Right lobe of liver (tissue), 6 donors: ENCODE measurements around the gene EYA2. TPM values are rescaled to one million over a fixed set of nuclear protein-coding genes. Genes with fewer than 3 reads are reported as not detected.
"Not testable (repeated sequence)": the region's sequence is repeated elsewhere in the genome, so short reads cannot be mapped to it uniquely, and the experiment has no call there.

Experiments used
- ATAC-seq, 4 donors: fragments of 200-7000 bp; cut with Tn5 transposase; one replicate each; pipeline ENCODE4 v1.9.1; 2020; ENCODE audit warnings: mild to moderate bottlenecking in 4 of 4, moderate library complexity in 4 of 4
- DNase-seq, 3 donors: peaks; one replicate each; pipeline ENCODE4 v3.0.0-alpha.2; 2020
- H3K27ac ChIP-seq, 3 donors: fragments of 200-600 bp; one replicate each; pipeline ENCODE4 v1.8.0; 2022
- H3K27me3 ChIP-seq, 2 donors: fragments of 200-600 bp; one replicate each; pipeline ENCODE4 v1.8.0; 2022
- H3K36me3 ChIP-seq, 4 donors: fragments of 200-600 bp; sonication (generic) in 1 of 4; one replicate each; pipeline versions ENCODE4 v1.5.1 to v1.8.0; 2017 to 2022; ENCODE audit warnings: control low read depth in 1 of 4
- H3K4me1 ChIP-seq, 4 donors: fragments of 200-600 bp; sonication (generic) in 1 of 4; one replicate each; pipeline versions ENCODE4 v1.5.1 to v1.8.0; 2017 to 2022; ENCODE audit warnings: control low read depth in 1 of 4
- H3K4me3 ChIP-seq, 3 donors: fragments of 200-600 bp; one replicate each; pipeline ENCODE4 v1.8.0; 2022
- H3K9me3 ChIP-seq, 4 donors: fragments of 200-600 bp; sonication (generic) in 1 of 4; one replicate each; pipeline versions ENCODE4 v1.5.1 to v1.8.0; 2017 to 2022; ENCODE audit warnings: control low read depth in 1 of 4
- POLR2A ChIP-seq: fragments of 450-650 bp; IDR thresholded peaks from one replicate; pipeline ENCODE4 v1.6.1; 2017; ENCODE audit warnings: antibody characterized with exemption, mild to moderate bottlenecking
- WGBS: methylation state at CpG from one replicate; pipeline ENCODE4 v1.1.6; 2018; ENCODE audit warnings: low coverage, low lambda C conversion rate; ENCODE audit not compliant: insufficient coverage; ENCODE audit errors: missing lambda C conversion rate; 5-methylcytosine and 5-hydroxymethylcytosine counted together
- intact Hi-C, 2 donors: fragments of 100-400 bp; cut with DNase I; formaldehyde crosslinking; loops; one replicate each; pipeline versions ENCODE4 v1.11.2 to v1.14.1; 2022
- total RNA-seq, 6 experiments: library from RNA; depleted of rRNA in 2 of 6; stranded (reverse); fragments of >200 nt in 2 of 6; fragmentation: NEBNext Ultra II Directional in 3 of 6; extraction: Animal tissue kit (Norgen Biotek cat#: 25700) in 3 of 6; gene quantifications; one replicate each; pipeline versions ENCODE4 v1.1.0 to v1.2.4, GENCODE V29; 2016 to 2023
- TF ChIP-seq, protein P1 (sequence below), 4 donors: fragments of 200-600 bp in 3 of 4; fragments of 450-650 bp in 1 of 4; IDR thresholded peaks; one replicate each; pipeline versions ENCODE4 v1.5.1 to v1.8.0; 2016 to 2022; ENCODE audit warnings: antibody characterized with exemption in 4 of 4, mild to moderate bottlenecking in 2 of 4
- donor health status: DM: no; HTN: yes; CAD: no.
- donor health status: DM: no; HTN: no; CAD: no.
- donor health status: DM: no; HTN: no; CAD: no.
- donor health status: DM: no; HTN: yes; CAD: no.
- donor health status: DM: no; HTN: yes; CAD: no.

The EYA2 gene
- total RNA-seq, 6 experiments from 2014 or later: 0.12 to 3.0 (median 0.49) TPM

- intact Hi-C loops: no loop called here
- no peak for DNase-seq
- Histone ChIP-seq H3K27me3 (no peaks in the 10 kb centered on the region), H3K4me3 (no peak overlapping the region), H3K27ac (no peak overlapping the region), H3K9me3 (no peaks in the 10 kb centered on the region), H3K36me3 (no peaks in the 10 kb centered on the region), H3K4me1 (no peaks in the 10 kb centered on the region)
- TF ChIP-seq, protein P1, sequence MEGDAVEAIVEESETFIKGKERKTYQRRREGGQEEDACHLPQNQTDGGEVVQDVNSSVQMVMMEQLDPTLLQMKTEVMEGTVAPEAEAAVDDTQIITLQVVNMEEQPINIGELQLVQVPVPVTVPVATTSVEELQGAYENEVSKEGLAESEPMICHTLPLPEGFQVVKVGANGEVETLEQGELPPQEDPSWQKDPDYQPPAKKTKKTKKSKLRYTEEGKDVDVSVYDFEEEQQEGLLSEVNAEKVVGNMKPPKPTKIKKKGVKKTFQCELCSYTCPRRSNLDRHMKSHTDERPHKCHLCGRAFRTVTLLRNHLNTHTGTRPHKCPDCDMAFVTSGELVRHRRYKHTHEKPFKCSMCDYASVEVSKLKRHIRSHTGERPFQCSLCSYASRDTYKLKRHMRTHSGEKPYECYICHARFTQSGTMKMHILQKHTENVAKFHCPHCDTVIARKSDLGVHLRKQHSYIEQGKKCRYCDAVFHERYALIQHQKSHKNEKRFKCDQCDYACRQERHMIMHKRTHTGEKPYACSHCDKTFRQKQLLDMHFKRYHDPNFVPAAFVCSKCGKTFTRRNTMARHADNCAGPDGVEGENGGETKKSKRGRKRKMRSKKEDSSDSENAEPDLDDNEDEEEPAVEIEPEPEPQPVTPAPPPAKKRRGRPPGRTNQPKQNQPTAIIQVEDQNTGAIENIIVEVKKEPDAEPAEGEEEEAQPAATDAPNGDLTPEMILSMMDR (IDR thresholded peaks at IDR 0.05): no peak
- no peak for TF ChIP-seq POLR2A
- ATAC-seq: no peak
- 49% methylated on average over 4 of the region's 4 CpGs for WGBS
These were observed 19.6 kb upstream of the EYA2 start for GRCh38 chr20:46875059-46875458.

- Histone ChIP-seq H3K36me3 (no peaks in the 10 kb centered on the region), H3K4me3 (no peak overlapping the region), H3K27ac (no peak overlapping the region), H3K27me3 (no peaks in the 10 kb centered on the region), H3K9me3 (no peaks in the 10 kb centered on the region), H3K4me1 (no peaks in the 10 kb centered on the region)
- TF ChIP-seq POLR2A: no peak
- TF ChIP-seq, protein P1 (IDR thresholded peaks at IDR 0.05): no peak
- ATAC-seq (no peak), DNase-seq (no peak)
- WGBS: 71% methylated on average over 5 of the region's 5 CpGs
- intact Hi-C loops: no loop called here
These were observed 15.3 kb upstream of the EYA2 start for GRCh38 chr20:46879386-46879785.

GRCh38 chr20:46879963-46880362 lies 14.7 kb upstream of the EYA2 start:
- H3K4me1 ChIP-seq, intact Hi-C loops, H3K9me3 ChIP-seq, ATAC-seq, H3K27me3 ChIP-seq, H3K4me3 ChIP-seq, H3K27ac ChIP-seq, H3K36me3 ChIP-seq, DNase-seq: not testable (repeated sequence)
- WGBS: 68% methylated on average over 2 of the region's 5 CpGs

DNA sequence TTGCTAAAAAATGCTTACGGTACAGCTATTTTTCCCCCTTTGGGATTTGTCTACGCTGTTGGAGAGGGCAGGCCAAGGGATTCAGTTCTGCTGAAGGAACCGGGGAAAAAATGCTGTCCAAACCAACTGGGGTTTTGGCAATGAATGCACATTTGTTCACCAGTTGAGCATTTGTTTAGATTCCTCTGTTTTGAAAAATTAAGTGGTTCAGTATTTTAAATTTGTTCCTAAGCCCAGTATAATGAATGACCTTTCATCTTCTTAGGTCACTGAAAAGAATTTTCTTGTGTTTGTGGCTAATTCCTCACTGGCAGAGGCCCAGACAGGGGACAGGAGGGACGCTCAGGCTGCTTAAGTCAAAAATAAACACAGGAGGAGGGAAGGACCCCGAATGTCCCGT lies 10.8 kb upstream of the EYA2 start:
- no peak for TF ChIP-seq POLR2A
- TF ChIP-seq, protein P1 (IDR thresholded peaks at IDR 0.05): no peak
- no peaks in the 10 kb centered on the region for H3K36me3 ChIP-seq
- no peak for DNase-seq
- H3K4me3 ChIP-seq: no peak overlapping the region
- WGBS: 39% methylated on average over 6 of the region's 6 CpGs
- no peaks in the 10 kb centered on the region for H3K9me3 ChIP-seq
- H3K27me3 ChIP-seq: no peaks in the 10 kb centered on the region
- H3K4me1 ChIP-seq: no peaks in the 10 kb centered on the region
- H3K27ac ChIP-seq: no peak overlapping the region
- ATAC-seq: no peak
- intact Hi-C loops: no loop called here

- H3K36me3 ChIP-seq: no peaks in the 10 kb centered on the region
- no peak for TF ChIP-seq POLR2A
- TF ChIP-seq, protein P1 (IDR thresholded peaks at IDR 0.05): no peak
- no peak for ATAC-seq
- H3K4me3 ChIP-seq: no peak overlapping the region
- DNase-seq: no peak
- intact Hi-C loops: no loop called here
- peaks cover 0 to 4% of the 10 kb centered on the region in 2 donors for H3K27me3 ChIP-seq
- no peaks in the 10 kb centered on the region for H3K4me1 ChIP-seq
- no peaks in the 10 kb centered on the region for H3K9me3 ChIP-seq
- no peak overlapping the region for H3K27ac ChIP-seq
These were observed 4.0 kb upstream of the EYA2 start for GRCh38 chr20:46890682-46891081.
